ENCODE data around the gene ZNF821. TPM values are rescaled to one million over a fixed set of nuclear protein-coding genes. Genes with fewer than 3 reads are reported as not detected.
A peak's percentile ranks its signal among the peaks of the same experiment; 100 is the strongest.
"Not testable (repeated sequence)": the region's sequence is repeated elsewhere in the genome, so short reads cannot be mapped to it uniquely, and the experiment has no call there.

Gene ZNF821
- total RNA-seq, 1 experiment from 2014 or later, result 5.9 TPM

- Histone ChIP-seq H3K27ac (no peak overlapping the region), H3K79me2 (ENCODE audit: low read depth) (no peaks in the 10 kb centered on the region), H3K4me1 (replicated peaks; ENCODE audit: insufficient read depth) (no peaks in the 10 kb centered on the region), H3K4me2 (no peak overlapping the region), H3F3A (ENCODE audit: insufficient read depth, low read depth) (peaks cover 6% of the 10 kb centered on the region; the same call in 1 of the 2 replicates), H3K4me3 (no peak overlapping the region), H4K20me1 (ENCODE audit: insufficient read depth) (no peaks in the 10 kb centered on the region), H3K27me3 (ENCODE audit: insufficient read depth, low read depth) (no peaks in the 10 kb centered on the region), H3K9me2 (ENCODE audit: insufficient read depth) (no peaks in the 10 kb centered on the region), H2AFZ (no peak overlapping the region), H3K36me3 (ENCODE audit: low read depth) (no peaks in the 10 kb centered on the region), H3K9me3 (ENCODE audit: insufficient read depth, low read depth) (no peaks in the 10 kb centered on the region)
- POLR2A ChIA-PET (ENCODE audit: unreplicated experiment), result no interaction called here
- TF ChIP-seq EZH2 (IDR thresholded peaks at IDR 0.05; ENCODE audit: low read depth), result no peak
- TF ChIP-seq CTCF (conservative IDR thresholded peaks at IDR 0.05), result no peak
- CTCF ChIA-PET, result no interaction called here
- DNase-seq, result peak in 1 of 2 experiments; percentile 48
- BruUV-seq (replicated peaks), result no TSS peak
- intact Hi-C loops (cut with micrococcal nuclease; ENCODE audit: unreplicated experiment), result no loop called here
These were observed 43.9 kb downstream of the ZNF821 start for GRCh38 chr16:71840052-71840451.

- Histone ChIP-seq H3K27ac (no peak overlapping the region), H3K9me3 (ENCODE audit: insufficient read depth, low read depth) (no peaks in the 10 kb centered on the region), H3K36me3 (ENCODE audit: low read depth) (no peaks in the 10 kb centered on the region), H3F3A (ENCODE audit: insufficient read depth, low read depth) (no peaks in the 10 kb centered on the region), H3K4me3 (no peak overlapping the region), H3K4me1 (replicated peaks; ENCODE audit: insufficient read depth) (no peaks in the 10 kb centered on the region), H3K4me2 (no peak overlapping the region), H3K27me3 (ENCODE audit: insufficient read depth, low read depth) (no peaks in the 10 kb centered on the region), H2AFZ (no peak overlapping the region), H3K79me2 (ENCODE audit: low read depth) (no peaks in the 10 kb centered on the region), H3K9me2 (ENCODE audit: insufficient read depth) (no peaks in the 10 kb centered on the region), H4K20me1 (ENCODE audit: insufficient read depth) (no peaks in the 10 kb centered on the region)
- intact Hi-C loops (cut with micrococcal nuclease; ENCODE audit: unreplicated experiment), result no loop called here
- TF ChIP-seq EZH2 (IDR thresholded peaks at IDR 0.05; ENCODE audit: low read depth) (no peak), CTCF (conservative IDR thresholded peaks at IDR 0.05) (no peak)
- no TSS peak for BruUV-seq (replicated peaks)
- ChIA-PET POLR2A (ENCODE audit: unreplicated experiment) (no interaction called here), CTCF (no interaction called here)
- no peak for DNase-seq
These were observed 46.8 kb downstream of the ZNF821 start for GRCh38 chr16:71837150-71837549.

- Histone ChIP-seq H3K9me2 (ENCODE audit: insufficient read depth) (no peaks in the 10 kb centered on the region), H2AFZ (no peak overlapping the region), H4K20me1 (ENCODE audit: insufficient read depth) (no peaks in the 10 kb centered on the region), H3K36me3 (ENCODE audit: low read depth) (no peaks in the 10 kb centered on the region), H3K4me2 (no peak overlapping the region), H3K79me2 (ENCODE audit: low read depth) (no peaks in the 10 kb centered on the region), H3K27me3 (ENCODE audit: insufficient read depth, low read depth) (no peaks in the 10 kb centered on the region), H3K4me1 (replicated peaks; ENCODE audit: insufficient read depth) (no peaks in the 10 kb centered on the region), H3K4me3 (no peak overlapping the region), H3K27ac (no peak overlapping the region), H3K9me3 (ENCODE audit: insufficient read depth, low read depth) (no peaks in the 10 kb centered on the region), H3F3A (ENCODE audit: insufficient read depth, low read depth) (no peaks in the 10 kb centered on the region)
- ChIA-PET POLR2A (ENCODE audit: unreplicated experiment) (no interaction called here), CTCF (no interaction called here)
- intact Hi-C loops (cut with micrococcal nuclease; ENCODE audit: unreplicated experiment), result no loop called here
- no peak for DNase-seq
- BruUV-seq (replicated peaks), result no TSS peak
- TF ChIP-seq EZH2 (IDR thresholded peaks at IDR 0.05; ENCODE audit: low read depth) (no peak), CTCF (conservative IDR thresholded peaks at IDR 0.05) (no peak)
These were observed 49.7 kb downstream of the ZNF821 start for GRCh38 chr16:71834291-71834690.

DNA sequence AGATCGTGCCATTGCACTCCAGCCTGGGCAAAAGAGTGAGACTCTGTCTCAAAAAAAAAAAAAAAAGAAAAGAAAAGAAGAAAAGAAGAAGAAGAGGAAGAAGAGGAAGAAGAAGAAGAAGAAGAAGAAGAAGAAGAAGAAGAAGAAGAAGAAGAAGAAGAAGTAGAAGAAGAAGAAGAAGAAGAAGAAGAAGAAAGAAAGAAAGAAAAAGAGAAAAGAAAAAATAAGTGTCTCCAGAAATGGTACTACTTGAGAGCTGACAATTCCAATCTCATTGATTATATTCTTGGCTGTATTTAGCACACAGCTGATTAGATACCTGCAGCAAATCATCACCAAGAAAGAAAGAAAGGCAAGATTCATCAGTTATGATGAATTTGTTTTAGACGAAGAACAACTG is 51.9 kb downstream of the ZNF821 start:
- POLR2A ChIA-PET (ENCODE audit: unreplicated experiment); H3K9me3 ChIP-seq (ENCODE audit: insufficient read depth, low read depth); H3K9me2 ChIP-seq (ENCODE audit: insufficient read depth); H4K20me1 ChIP-seq (ENCODE audit: insufficient read depth); H3K27me3 ChIP-seq (ENCODE audit: insufficient read depth, low read depth); H3K4me3 ChIP-seq; H3K4me1 ChIP-seq (replicated peaks; ENCODE audit: insufficient read depth); intact Hi-C loops (cut with micrococcal nuclease; ENCODE audit: unreplicated experiment); H2AFZ ChIP-seq; H3F3A ChIP-seq (ENCODE audit: insufficient read depth, low read depth); DNase-seq; H3K36me3 ChIP-seq (ENCODE audit: low read depth); CTCF ChIA-PET; H3K79me2 ChIP-seq (ENCODE audit: low read depth); BruUV-seq (replicated peaks); H3K27ac ChIP-seq; H3K4me2 ChIP-seq: not testable (repeated sequence)

DNA sequence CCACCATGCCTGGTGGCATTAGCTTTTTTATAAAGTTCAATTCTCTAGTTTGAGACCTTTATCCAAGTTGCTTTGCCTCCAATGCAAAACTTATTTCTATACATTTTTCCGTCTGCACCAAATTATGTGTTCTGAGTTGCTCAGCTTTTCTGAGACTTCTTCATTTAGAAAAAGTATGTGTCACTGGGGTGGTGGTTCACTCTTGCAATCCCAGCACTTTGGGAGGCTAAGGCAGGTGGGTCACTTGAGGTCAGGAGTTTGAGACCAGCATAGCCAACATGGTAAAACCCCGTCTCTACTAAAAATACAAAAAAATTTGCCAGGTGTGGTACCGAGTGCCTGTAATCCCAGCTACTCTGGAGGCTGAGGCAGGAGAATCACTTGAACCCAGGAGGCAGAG is 52.3 kb downstream of the ZNF821 start:
- H3F3A ChIP-seq (ENCODE audit: insufficient read depth, low read depth), result not testable (repeated sequence)

More for the DNA sequence above, 52.3 kb downstream of the ZNF821 start:
- H3K79me2 ChIP-seq (ENCODE audit: low read depth); intact Hi-C loops (cut with micrococcal nuclease; ENCODE audit: unreplicated experiment); H3K27ac ChIP-seq; CTCF ChIA-PET; H4K20me1 ChIP-seq (ENCODE audit: insufficient read depth); H3K4me1 ChIP-seq (replicated peaks; ENCODE audit: insufficient read depth); H3K4me3 ChIP-seq; H2AFZ ChIP-seq; H3K36me3 ChIP-seq (ENCODE audit: low read depth); H3K9me3 ChIP-seq (ENCODE audit: insufficient read depth, low read depth); H3K4me2 ChIP-seq; H3K9me2 ChIP-seq (ENCODE audit: insufficient read depth); DNase-seq; POLR2A ChIA-PET (ENCODE audit: unreplicated experiment); H3K27me3 ChIP-seq (ENCODE audit: insufficient read depth, low read depth); BruUV-seq (replicated peaks): not testable (repeated sequence)
